DND-41 (cell line): ENCODE measurements around the gene KRTCAP2.

Experiments
- ATAC-seq: fragments of 200-7000 bp; cut with Tn5 transposase; 3 replicates; pipeline ENCODE4 v1.9.1; 2021; ENCODE audit warnings: low read depth; ENCODE audit not compliant: insufficient read depth
- DNase-seq: peaks from one replicate; pipeline ENCODE4 v3.0.0-alpha.2; 2020
- H2AFZ ChIP-seq: 2 replicates; pipeline ENCODE4 v1.6.0; 2012; ENCODE audit warnings: low read depth, low read length
- H3K27ac ChIP-seq: 2 replicates; pipeline ENCODE4 v1.5.1; 2012; ENCODE audit warnings: low read length, inconsistent platforms
- H3K27me3 ChIP-seq: fragments of 200-600 bp; sonication (generic); 2 replicates; pipeline ENCODE4 v1.6.0; 2012; ENCODE audit warnings: low read length, mild to moderate bottlenecking, inconsistent platforms; ENCODE audit not compliant: insufficient read depth, poor library complexity
- H3K36me3 ChIP-seq: 2 replicates; pipeline ENCODE4 v1.5.1; 2012; ENCODE audit warnings: low read length, inconsistent platforms; ENCODE audit not compliant: insufficient read depth
- H3K4me1 ChIP-seq: 2 replicates; pipeline ENCODE4 v1.5.1; 2012; ENCODE audit warnings: mild to moderate bottlenecking, low read length; ENCODE audit not compliant: insufficient read depth
- H3K4me2 ChIP-seq: 2 replicates; pipeline ENCODE4 v1.6.0; 2012; ENCODE audit warnings: mild to moderate bottlenecking, moderate library complexity, low read length, inconsistent platforms; ENCODE audit not compliant: insufficient read depth
- H3K4me3 ChIP-seq, 2 experiments: fragments of 200-600 bp in 1 of 2; shearing (Covaris generic) in 1 of 2; 2 replicates each; pipeline ENCODE4 v1.5.1; 2012 to 2016; ENCODE audit warnings: inconsistent platforms in 2 of 2, low read length in 2 of 2, mild to moderate bottlenecking in 2 of 2, low read depth in 1 of 2, moderate library complexity in 1 of 2
- H3K79me2 ChIP-seq: 2 replicates; pipeline ENCODE4 v1.6.0; 2012; ENCODE audit warnings: low read length, inconsistent platforms; ENCODE audit not compliant: insufficient read depth
- H3K9ac ChIP-seq: 2 replicates; pipeline ENCODE4 v1.6.0; 2012; ENCODE audit warnings: low read depth, mild to moderate bottlenecking, inconsistent platforms, low read length, moderate library complexity
- H3K9me3 ChIP-seq: 2 replicates; pipeline ENCODE4 v1.5.1; 2012; ENCODE audit warnings: low read length, moderate library complexity, mild to moderate bottlenecking, inconsistent platforms; ENCODE audit not compliant: insufficient read depth, severe bottlenecking
- H4K20me1 ChIP-seq: 2 replicates; pipeline ENCODE4 v1.6.0; 2012; ENCODE audit warnings: low read length; ENCODE audit not compliant: insufficient read depth
- EZH2 ChIP-seq: IDR thresholded peaks from 3 replicates; pipeline ENCODE4 v1.6.1; 2012; ENCODE audit warnings: borderline replicate concordance, low read depth, mild to moderate bottlenecking, moderate library complexity, low read length, inconsistent platforms; ENCODE audit not compliant: severe bottlenecking
- TF ChIP-seq, protein P1 (sequence below): IDR thresholded peaks from 2 replicates; pipeline ENCODE4 v1.5.1; 2012; ENCODE audit warnings: borderline replicate concordance, low read length, moderate library complexity, mild to moderate bottlenecking; ENCODE audit not compliant: poor library complexity, severe bottlenecking; ENCODE audit errors: extremely low read depth

Gene KRTCAP2

DNA sequence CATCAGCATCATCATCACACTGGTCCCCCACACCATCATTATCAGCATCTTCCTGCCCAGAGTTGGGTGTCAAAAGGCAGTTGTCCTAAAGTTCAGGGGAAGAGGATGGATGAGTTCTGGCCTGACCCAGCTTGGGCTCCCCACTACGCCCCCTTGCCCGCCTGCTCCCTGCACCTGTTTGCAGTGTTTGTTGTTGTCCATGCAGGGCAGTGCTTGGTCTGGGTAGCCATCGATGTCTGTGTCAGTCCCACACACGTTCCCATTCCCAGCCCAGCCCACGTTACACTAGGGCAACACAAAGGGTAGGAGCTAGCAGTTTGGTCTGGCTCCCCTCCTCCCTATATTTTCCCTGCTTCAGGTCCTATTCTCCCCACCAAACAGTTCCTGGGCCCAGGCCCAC, 27.8 kb upstream of the KRTCAP2 start:
- Histone ChIP-seq H4K20me1 (0 out of 2 replicates have a peak, but pooled peaks cover 5% of the 10 kb centered on the region), H3K4me3 (no peak overlapping the region), H3K79me2 (0 out of 2 replicates have a peak, but pooled peaks cover 1% of the 10 kb centered on the region), H3K27me3 (no peaks in the 10 kb centered on the region), H3K36me3 (peaks cover 9% of the 10 kb centered on the region), H3K9ac (no peak overlapping the region), H3K4me2 (no peak overlapping the region), H3K27ac (no peak overlapping the region), H3K9me3 (no peaks in the 10 kb centered on the region), H2AFZ (no peak overlapping the region), H3K4me1 (peaks cover 6% of the 10 kb centered on the region)
- DNase-seq (no peak), ATAC-seq (no peak)
- TF ChIP-seq, protein P1, sequence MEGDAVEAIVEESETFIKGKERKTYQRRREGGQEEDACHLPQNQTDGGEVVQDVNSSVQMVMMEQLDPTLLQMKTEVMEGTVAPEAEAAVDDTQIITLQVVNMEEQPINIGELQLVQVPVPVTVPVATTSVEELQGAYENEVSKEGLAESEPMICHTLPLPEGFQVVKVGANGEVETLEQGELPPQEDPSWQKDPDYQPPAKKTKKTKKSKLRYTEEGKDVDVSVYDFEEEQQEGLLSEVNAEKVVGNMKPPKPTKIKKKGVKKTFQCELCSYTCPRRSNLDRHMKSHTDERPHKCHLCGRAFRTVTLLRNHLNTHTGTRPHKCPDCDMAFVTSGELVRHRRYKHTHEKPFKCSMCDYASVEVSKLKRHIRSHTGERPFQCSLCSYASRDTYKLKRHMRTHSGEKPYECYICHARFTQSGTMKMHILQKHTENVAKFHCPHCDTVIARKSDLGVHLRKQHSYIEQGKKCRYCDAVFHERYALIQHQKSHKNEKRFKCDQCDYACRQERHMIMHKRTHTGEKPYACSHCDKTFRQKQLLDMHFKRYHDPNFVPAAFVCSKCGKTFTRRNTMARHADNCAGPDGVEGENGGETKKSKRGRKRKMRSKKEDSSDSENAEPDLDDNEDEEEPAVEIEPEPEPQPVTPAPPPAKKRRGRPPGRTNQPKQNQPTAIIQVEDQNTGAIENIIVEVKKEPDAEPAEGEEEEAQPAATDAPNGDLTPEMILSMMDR: no peak
- no peak for TF ChIP-seq EZH2

DNA sequence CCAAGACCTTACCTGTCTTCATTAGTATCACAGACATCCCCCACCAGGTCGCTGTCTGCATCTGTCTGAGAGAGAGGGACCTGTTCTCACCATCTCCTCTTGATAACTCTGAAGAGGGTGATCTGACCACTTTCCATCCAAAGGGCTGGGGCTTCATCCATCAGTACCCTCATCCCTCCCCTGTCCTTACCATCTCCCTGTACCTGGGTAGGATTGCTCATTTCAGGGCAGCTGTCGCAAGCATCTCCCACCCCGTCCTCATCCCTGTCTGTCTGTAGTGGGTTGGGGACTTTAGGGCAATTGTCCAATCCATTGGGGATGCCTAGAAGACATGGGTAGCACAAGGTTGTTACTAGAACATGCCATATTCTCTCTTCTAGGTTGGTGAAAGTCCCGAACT, 26.7 kb upstream of the KRTCAP2 start:
- DNase-seq (no peak), ATAC-seq (no peak)
- Histone ChIP-seq H3K36me3 (peaks cover 9% of the 10 kb centered on the region), H4K20me1 (0 out of 2 replicates have a peak, but pooled peaks cover 5% of the 10 kb centered on the region), H3K9ac (no peak overlapping the region), H3K27me3 (no peaks in the 10 kb centered on the region), H3K4me1 (peaks cover 14% of the 10 kb centered on the region), H3K4me3 (no peak overlapping the region), H2AFZ (no peak overlapping the region), H3K9me3 (no peaks in the 10 kb centered on the region), H3K79me2 (0 out of 2 replicates have a peak, but pooled peaks cover 8% of the 10 kb centered on the region), H3K4me2 (no peak overlapping the region), H3K27ac (no peak overlapping the region)
- TF ChIP-seq EZH2: no peak
- TF ChIP-seq, protein P1: no peak

DNA sequence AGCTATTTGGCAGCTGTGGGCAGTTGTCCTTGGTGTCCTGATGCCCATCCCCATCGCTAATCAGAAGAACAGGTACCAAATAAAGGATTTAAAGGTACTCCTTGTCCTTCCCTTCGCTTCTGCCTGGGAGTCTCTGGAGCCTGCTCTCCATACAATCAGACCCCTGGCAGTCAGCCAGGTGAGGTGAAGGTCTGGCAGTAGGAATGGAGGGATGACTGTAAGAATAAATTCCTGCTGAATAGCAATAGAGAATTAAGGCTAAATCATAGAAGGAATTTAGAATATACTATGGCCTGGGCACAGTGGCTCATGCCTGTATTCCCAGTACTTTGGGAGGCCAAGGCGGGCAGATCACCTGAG, 25.4 kb upstream of the KRTCAP2 start:
- 0 out of 2 replicates have a peak, but pooled peaks cover 5% of the 10 kb centered on the region for H4K20me1 ChIP-seq
- peaks cover 9% of the 10 kb centered on the region for H3K36me3 ChIP-seq
- H3K4me1 ChIP-seq: peaks cover 24% of the 10 kb centered on the region
- no peak overlapping the region for H3K4me3 ChIP-seq
- H2AFZ ChIP-seq: no peak overlapping the region
- H3K9me3 ChIP-seq: no peaks in the 10 kb centered on the region
- H3K4me2 ChIP-seq: no peak overlapping the region
- H3K79me2 ChIP-seq: 0 out of 2 replicates have a peak, but pooled peaks cover 8% of the 10 kb centered on the region
- no peak for DNase-seq
- H3K9ac ChIP-seq: no peak overlapping the region
- no peak overlapping the region for H3K27ac ChIP-seq
- H3K27me3 ChIP-seq: no peaks in the 10 kb centered on the region
- ATAC-seq: no peak
- no peak for TF ChIP-seq EZH2
- TF ChIP-seq, protein P1: no peak
